B cell (primary cell): ENCODE results near the gene ATP11C. TPM values are rescaled to one million over a fixed set of nuclear protein-coding genes. Genes with fewer than 3 reads are reported as not detected.
"Not testable (repeated sequence)": the region's sequence is repeated elsewhere in the genome, so short reads cannot be mapped to it uniquely, and the experiment has no call there.

ENCODE experiments used
- ATAC-seq: fragments of 200-7000 bp; cut with Tn5 transposase; one replicate; pipeline ENCODE4 v1.10.0; 2021; ENCODE audit warnings: low read depth, mild to moderate bottlenecking, moderate number of reproducible peaks, moderate library complexity
- CTCF ChIA-PET: fragments of 350-600 bp; sonication (Branson Sonifier 250); formaldehyde crosslinking; loops from one replicate; lab custom pipeline; 2021; ENCODE audit warnings: antibody characterized with exemption, inconsistent platforms; lab: Charles Lee
- POLR2A ChIA-PET: fragments of 350-600 bp; sonication (Branson Sonifier 250); formaldehyde crosslinking; loops from one replicate; lab custom pipeline; 2021; ENCODE audit warnings: antibody characterized with exemption; lab: Charles Lee
- DNase-seq: peaks from one replicate; pipeline ENCODE4 v3.0.0; 2013
- H2AFZ ChIP-seq: 2 replicates; pipeline ENCODE4 v1.6.1; 2012; ENCODE audit warnings: mild to moderate bottlenecking, low read depth, low read length; ENCODE audit not compliant: insufficient read depth, poor library complexity, severe bottlenecking
- H3K27ac ChIP-seq, 2 donors: 1 replicate in 1 of 2; 2 replicates in 1 of 2; pipeline ENCODE4 v1.5.1; 2012 to 2013; ENCODE audit warnings: low read length in 2 of 2, mild to moderate bottlenecking in 2 of 2, moderate library complexity in 1 of 2
- H3K27me3 ChIP-seq, 4 experiments: fragments of 200-600 bp in 1 of 4; sonication (generic) in 1 of 4; replicated peaks in 1 of 4; 1 replicate in 2 of 4; 2 replicates in 2 of 4; pipeline versions ENCODE4 v1.6.1 to v1.7.0; 2013 to 2016; ENCODE audit warnings: low read length in 3 of 4, mild to moderate bottlenecking in 2 of 4, mixed read lengths in 1 of 4, moderate library complexity in 1 of 4; ENCODE audit not compliant: insufficient read depth in 4 of 4, control insufficient read depth in 3 of 4; ENCODE audit errors: control extremely low read depth in 1 of 4
- H3K36me3 ChIP-seq, 2 experiments: replicated peaks in 1 of 2; 1 replicate in 1 of 2; 2 replicates in 1 of 2; pipeline versions ENCODE4 v1.6.1 to v1.7.1; 2013; ENCODE audit warnings: low read length in 1 of 2; ENCODE audit not compliant: insufficient read depth in 2 of 2, control insufficient read depth in 1 of 2; ENCODE audit errors: control extremely low read depth in 1 of 2, extremely low read depth in 1 of 2
- H3K4me1 ChIP-seq, 2 donors: fragments of 200-600 bp in 1 of 2; sonication (generic) in 1 of 2; 1 replicate in 1 of 2; 2 replicates in 1 of 2; pipeline versions ENCODE4 v1.5.1 to v1.6.1; 2013 to 2017; ENCODE audit warnings: low read length in 2 of 2; ENCODE audit not compliant: control insufficient read depth in 2 of 2, insufficient read depth in 2 of 2
- H3K4me2 ChIP-seq: replicated peaks from 2 replicates; pipeline ENCODE3; 2012; ENCODE audit warnings: mild to moderate bottlenecking, low read depth, low read length; ENCODE audit not compliant: poor library complexity, severe bottlenecking
- H3K4me3 ChIP-seq, 5 experiments: fragments of 200-600 bp in 1 of 5; sonication (generic) in 1 of 5; 1 replicate in 3 of 5; 2 replicates in 2 of 5; pipeline versions ENCODE4 v1.5.1 to v1.7.0; 2011 to 2016; ENCODE audit warnings: low read length in 4 of 5, mild to moderate bottlenecking in 4 of 5, low read depth in 2 of 5, control low read depth in 1 of 5, moderate library complexity in 1 of 5; ENCODE audit not compliant: insufficient read depth in 1 of 5; ENCODE audit errors: control extremely low read depth in 1 of 5, extremely low read depth in 1 of 5
- H3K79me2 ChIP-seq: fragments of 200-600 bp; sonication (generic); one replicate; pipeline ENCODE4 v1.6.0; 2016; ENCODE audit warnings: low read length; ENCODE audit not compliant: control insufficient read depth, insufficient read depth
- H3K9ac ChIP-seq: fragments of 200-600 bp; sonication (generic); 2 replicates; pipeline ENCODE4 v1.6.1; 2017; ENCODE audit warnings: mild to moderate bottlenecking, low read length, moderate library complexity
- H3K9me3 ChIP-seq, 3 donors: one replicate each; pipeline versions ENCODE4 v1.6.1 to v1.7.1; 2013; ENCODE audit warnings: low read length in 2 of 3; ENCODE audit not compliant: control insufficient read depth in 2 of 3, insufficient read depth in 1 of 3; ENCODE audit errors: control extremely low read depth in 1 of 3
- H4K20me1 ChIP-seq: 2 replicates; pipeline ENCODE4 v1.6.0; 2012; ENCODE audit warnings: mild to moderate bottlenecking, low read length; ENCODE audit not compliant: insufficient read depth, control insufficient read depth, poor library complexity, severe bottlenecking
- H3K27ac Mint-ChIP-seq: one replicate; pipeline ENCODE4 v1.8.0; 2021; ENCODE audit warnings: mixed read lengths
- H3K27me3 Mint-ChIP-seq: one replicate; pipeline ENCODE4 v1.8.0; 2021; ENCODE audit warnings: mixed read lengths
- H3K4me1 Mint-ChIP-seq: one replicate; pipeline ENCODE4 v1.8.0; 2021; ENCODE audit warnings: mixed read lengths
- H3K4me3 Mint-ChIP-seq: one replicate; pipeline ENCODE4 v1.8.0; 2021; ENCODE audit warnings: mixed read lengths
- H3K9me3 Mint-ChIP-seq: one replicate; pipeline ENCODE4 v1.8.0; 2022; ENCODE audit warnings: mixed read lengths; ENCODE audit not compliant: insufficient read depth
- EZH2 ChIP-seq: IDR thresholded peaks from 2 replicates; pipeline ENCODE4 v1.6.1; 2012; ENCODE audit warnings: borderline replicate concordance, low read depth, mild to moderate bottlenecking, moderate library complexity, low read length; ENCODE audit not compliant: insufficient read depth, poor library complexity, severe bottlenecking
- WGBS: methylation state at CpG from one replicate; pipeline ENCODE4 v1.1.5; 2013; ENCODE audit warnings: missing lambda C conversion rate; ENCODE audit not compliant: insufficient coverage; 5-methylcytosine and 5-hydroxymethylcytosine counted together
- intact Hi-C: fragments of 100-400 bp; cut with micrococcal nuclease; formaldehyde crosslinking; loops from one replicate; pipeline ENCODE4 v1.10.0; 2022
- polyA plus RNA-seq: library from polyadenylated mRNA; depleted of rRNA; stranded (reverse); fragments of >200 nt; gene quantifications from 2 replicates; pipeline ENCODE4 v1.2.3, GENCODE V29; 2012
- total RNA-seq, 2 donors: library from RNA; stranded (reverse); fragments of 120-200 nt in 1 of 2; gene quantifications; 1 replicate in 1 of 2; 2 replicates in 1 of 2; pipeline versions ENCODE4 v1.2.3 to v1.2.4, GENCODE V29; 2013 to 2022
- TF ChIP-seq, protein P1 (sequence below): fragments of 200-600 bp; IDR thresholded peaks from one replicate; pipeline ENCODE4 v1.8.0; 2022; ENCODE audit warnings: antibody characterized with exemption, mild to moderate bottlenecking

The ATP11C gene
- total and polyA plus RNA-seq, 2 donors (not counting 1 experiment from before 2014, with no cell fraction given), result 8.5 to 29.2 TPM

- H3K4me3 Mint-ChIP-seq, result no peak overlapping the region
- no peaks in the 10 kb centered on the region for H3K4me1 ChIP-seq
- no peak overlapping the region for H2AFZ ChIP-seq
- H3K27ac ChIP-seq, result no peak overlapping the region
- TF ChIP-seq, protein P1, sequence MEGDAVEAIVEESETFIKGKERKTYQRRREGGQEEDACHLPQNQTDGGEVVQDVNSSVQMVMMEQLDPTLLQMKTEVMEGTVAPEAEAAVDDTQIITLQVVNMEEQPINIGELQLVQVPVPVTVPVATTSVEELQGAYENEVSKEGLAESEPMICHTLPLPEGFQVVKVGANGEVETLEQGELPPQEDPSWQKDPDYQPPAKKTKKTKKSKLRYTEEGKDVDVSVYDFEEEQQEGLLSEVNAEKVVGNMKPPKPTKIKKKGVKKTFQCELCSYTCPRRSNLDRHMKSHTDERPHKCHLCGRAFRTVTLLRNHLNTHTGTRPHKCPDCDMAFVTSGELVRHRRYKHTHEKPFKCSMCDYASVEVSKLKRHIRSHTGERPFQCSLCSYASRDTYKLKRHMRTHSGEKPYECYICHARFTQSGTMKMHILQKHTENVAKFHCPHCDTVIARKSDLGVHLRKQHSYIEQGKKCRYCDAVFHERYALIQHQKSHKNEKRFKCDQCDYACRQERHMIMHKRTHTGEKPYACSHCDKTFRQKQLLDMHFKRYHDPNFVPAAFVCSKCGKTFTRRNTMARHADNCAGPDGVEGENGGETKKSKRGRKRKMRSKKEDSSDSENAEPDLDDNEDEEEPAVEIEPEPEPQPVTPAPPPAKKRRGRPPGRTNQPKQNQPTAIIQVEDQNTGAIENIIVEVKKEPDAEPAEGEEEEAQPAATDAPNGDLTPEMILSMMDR, result no peak
- no peak for TF ChIP-seq EZH2
- ATAC-seq, result no peak
- no peaks in the 10 kb centered on the region for H4K20me1 ChIP-seq
- no peaks in the 10 kb centered on the region for H3K27me3 ChIP-seq
- H3K4me1 Mint-ChIP-seq, result peaks cover 21% of the 10 kb centered on the region
- H3K79me2 ChIP-seq, result peaks cover 30% of the 10 kb centered on the region
- no peaks in the 10 kb centered on the region for H3K36me3 ChIP-seq
- CTCF ChIA-PET, result no interaction called here
- H3K27ac Mint-ChIP-seq, result no peak overlapping the region
- DNase-seq, result no peak
- no CpG with 5 or more reads among the region's 5 CpGs for WGBS
- POLR2A ChIA-PET, result no interaction called here
- H3K4me3 ChIP-seq, result no peak overlapping the region
- no peaks in the 10 kb centered on the region for H3K27me3 Mint-ChIP-seq
- no peaks in the 10 kb centered on the region for H3K9me3 ChIP-seq
- intact Hi-C loops, result no loop called here
- no peak overlapping the region for H3K9ac ChIP-seq
- H3K9me3 Mint-ChIP-seq, result no peaks in the 10 kb centered on the region
- H3K4me2 ChIP-seq, result no peak overlapping the region
Measured at GRCh38 chrX:139924069-139924695, 8.7 kb downstream of the ATP11C start.

GRCh38 chrX:139921142-139921541, 11.7 kb downstream of the ATP11C start:
- H4K20me1 ChIP-seq, H3K4me1 ChIP-seq, H3K9me3 ChIP-seq, H3K27ac ChIP-seq, CTCF ChIA-PET, POLR2A ChIA-PET, H3K36me3 ChIP-seq, H3K27ac Mint-ChIP-seq, H3K27me3 ChIP-seq, H3K4me3 ChIP-seq, H3K4me3 Mint-ChIP-seq, H3K9ac ChIP-seq, H2AFZ ChIP-seq, H3K9me3 Mint-ChIP-seq, H3K27me3 Mint-ChIP-seq, DNase-seq, H3K4me2 ChIP-seq, ATAC-seq, intact Hi-C loops: not testable (repeated sequence)
- peaks cover 34% of the 10 kb centered on the region for H3K4me1 Mint-ChIP-seq
- H3K79me2 ChIP-seq, result peaks cover 29% of the 10 kb centered on the region
- no CpG with 5 or more reads among the region's 6 CpGs for WGBS
